K562 (cell line): ENCODE data around the gene CPNE6. TPM values are rescaled to one million over a fixed set of nuclear protein-coding genes. Genes with fewer than 3 reads are reported as not detected.

Source experiments
- ATF1 ChIP-seq, 2 experiments: fragments of 450-650 bp in 1 of 2; IDR thresholded peaks; 2 replicates each; pipeline ENCODE4 v1.6.1; 2016; ENCODE audit warnings: missing compliant biosample characterization in 1 of 2, missing genetic modification characterization in 1 of 2
- CHD2 ChIP-seq: IDR thresholded peaks from 2 replicates; pipeline ENCODE4 v1.6.1; 2011; ENCODE audit warnings: low read depth, low read length
- GTF3C2 ChIP-seq: IDR thresholded peaks from 3 replicates; pipeline ENCODE4 v1.6.1; 2011; ENCODE audit warnings: borderline replicate concordance, mild to moderate bottlenecking, moderate library complexity; ENCODE audit not compliant: insufficient read length; ENCODE audit errors: extremely low read depth
- MGA ChIP-seq: fragments of 450-650 bp; IDR thresholded peaks from 2 replicates; pipeline ENCODE4 v1.6.1; 2016; ENCODE audit warnings: mild to moderate bottlenecking, moderate library complexity
- SAP30 ChIP-seq: fragments of 200-600 bp; sonication (generic); IDR thresholded peaks from 2 replicates; pipeline ENCODE4 v1.6.1; 2012; ENCODE audit warnings: borderline replicate concordance, low read depth, mild to moderate bottlenecking, moderate library complexity, low read length, control low read depth, inconsistent platforms; ENCODE audit not compliant: insufficient read depth, poor library complexity, severe bottlenecking
- TEAD1 ChIP-seq, 2 experiments: fragments of 450-650 bp in 1 of 2; sonication (generic) in 1 of 2; formaldehyde crosslinking; IDR thresholded peaks; 2 replicates each; pipeline versions ENCODE4 v1.4.0 to v1.8.0; 2020 to 2022; ENCODE audit warnings: mild to moderate bottlenecking in 2 of 2, missing genetic modification reagents in 1 of 2
- ZBTB33 ChIP-seq: sonication (generic); formaldehyde crosslinking; IDR thresholded peaks from 2 replicates; pipeline ENCODE4 v1.8.1; 2023; ENCODE audit warnings: mild to moderate bottlenecking, missing genetic modification reagents
- polyA plus RNA-seq, 8 experiments: library from polyadenylated mRNA; depleted of rRNA in 4 of 8; stranded (reverse) in 5 of 8; unstranded in 3 of 8; fragments of >200 nt; fragmentation: Nextera tagmentation in 2 of 8; fragmentation: Illumina TruSeq in 1 of 8; extraction: Ambion mirVana in 2 of 8; extraction: Trizol in 1 of 8; gene quantifications; 2 replicates each; pipeline versions ENCODE4 v1.2.1 to v1.2.3, GENCODE V29; 2011 to 2014; ENCODE audit warnings: inconsistent platforms in 1 of 8, missing spikeins in 1 of 8
- total RNA-seq, 7 experiments: library from RNA; depleted of rRNA in 6 of 7; stranded (reverse); fragments of >200 nt in 6 of 7; fragmentation: Illumina TruSeq in 2 of 7; extraction: Trizol in 2 of 7; gene quantifications; 2 replicates each; pipeline versions ENCODE4 v1.2.1 to v1.2.3, GENCODE V29; 2011 to 2021; ENCODE audit warnings: low replicate concordance in 1 of 7

The CPNE6 gene
- total and polyA plus RNA-seq, 9 of the 15 experiments (the other 6 are each of a cell fraction or from before 2014, with no cell fraction given), result not detected

- TF ChIP-seq GTF3C2, result no peak
- TF ChIP-seq ZBTB33 (CRISPR knock-in tag), result 0 out of 2 replicates have a peak, but pooled peaks have one; percentile 23
- no peak for TF ChIP-seq SAP30
- peak; percentile 38; the same call in 1 of the 2 replicates for TF ChIP-seq CHD2
- TF ChIP-seq MGA, result peak; percentile 48; the same call in 1 of the 2 replicates
- no peak for TF ChIP-seq ATF1 (CRISPR knock-in tag; IDR thresholded peaks at IDR 0.05)
- no peak for TF ChIP-seq ATF1 (tag; IDR thresholded peaks at IDR 0.05)
- TF ChIP-seq TEAD1 (CRISPR knock-in tag; IDR thresholded peaks at IDR 0.05), result peak in 1 of 2 experiments; percentile 10; a peak in 1 of 4 replicates
These were observed 42.6 kb downstream of the CPNE6 start (continued) for GRCh38 chr14:24113801-24114531.
